Tongue (tissue), 2 donors: ENCODE data around the gene TRIM8. TPM values are rescaled to one million over a fixed set of nuclear protein-coding genes. Genes with fewer than 3 reads are reported as not detected.

Experiments
- DNase-seq: peaks from one replicate; pipeline ENCODE4 v3.0.0-alpha.2; 2015
- total RNA-seq: library from RNA; depleted of rRNA; stranded (reverse); fragments of >200 nt; gene quantifications from one replicate; pipeline ENCODE4 v1.2.3, GENCODE V29; 2014

TRIM8 gene
- total RNA-seq, 1 donor from 2014 or later, result 82.2 TPM

DNA sequence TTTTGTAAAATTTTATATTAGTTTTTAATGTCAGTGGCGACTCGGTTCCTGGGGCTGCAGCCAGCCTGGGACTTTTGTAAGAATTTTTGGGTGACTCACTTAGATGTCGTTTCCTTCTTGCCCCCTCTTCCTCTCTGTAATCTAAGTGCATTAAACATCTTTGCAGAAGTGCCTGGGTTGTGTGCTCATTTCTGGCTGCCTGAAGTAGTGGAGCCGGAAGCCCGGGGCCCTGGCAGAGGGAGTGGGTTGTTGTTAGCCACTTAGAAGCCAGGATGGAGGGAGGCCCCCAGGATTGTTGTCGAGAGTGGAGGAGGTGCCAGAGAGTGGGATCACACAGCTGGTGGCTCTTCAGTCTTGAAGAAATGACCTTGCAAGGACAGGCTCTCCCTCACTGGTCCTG, 11.0 kb upstream of the TRIM8 start:
- DNase-seq, result peak; percentile 56

DNA sequence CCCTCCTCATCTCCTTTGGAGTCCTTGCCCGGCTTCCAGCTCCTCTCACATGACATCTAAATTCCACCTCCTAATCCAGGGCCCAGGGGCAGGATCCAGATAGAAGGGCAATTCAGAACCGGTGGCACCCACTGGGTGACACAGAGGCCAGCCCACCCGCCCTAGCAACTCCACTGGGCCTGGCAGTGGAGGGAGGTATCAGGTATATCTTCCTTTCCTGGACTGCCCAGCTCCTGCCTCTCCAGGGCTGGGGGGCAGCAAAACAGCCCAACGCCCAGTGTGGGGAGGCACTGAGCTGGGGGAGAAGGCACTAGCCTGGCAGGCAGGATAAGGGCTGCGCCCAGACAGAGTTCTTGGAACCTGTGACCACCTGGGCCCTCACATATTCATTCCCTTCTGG, 10.4 kb upstream of the TRIM8 start:
- DNase-seq, result no peak

GRCh38 chr10:102634686-102635085, 9.6 kb upstream of the TRIM8 start:
- DNase-seq, result peak; percentile 62

DNA sequence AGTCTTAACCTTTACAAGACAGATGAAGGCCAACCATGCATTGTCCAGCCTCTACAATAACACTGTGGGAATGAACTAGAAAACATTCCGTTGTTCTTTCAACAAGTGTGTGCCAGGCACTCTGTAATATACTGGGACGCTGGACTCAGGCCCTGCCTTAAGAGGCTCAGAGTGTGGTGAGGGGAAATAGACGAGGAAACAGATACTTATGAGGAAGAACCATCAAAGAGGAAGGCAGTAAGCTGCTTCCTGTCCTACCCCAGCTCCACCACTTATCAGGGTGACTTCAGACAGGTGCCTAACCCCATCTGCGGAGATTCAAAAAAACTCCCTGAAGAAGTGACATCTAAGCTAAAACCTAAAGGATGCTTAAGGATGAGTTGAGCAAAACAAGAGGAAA, 8.9 kb upstream of the TRIM8 start:
- DNase-seq, result no peak

- no peak for DNase-seq
These were observed 4.7 kb upstream of the TRIM8 start for GRCh38 chr10:102639537-102639936.

DNA sequence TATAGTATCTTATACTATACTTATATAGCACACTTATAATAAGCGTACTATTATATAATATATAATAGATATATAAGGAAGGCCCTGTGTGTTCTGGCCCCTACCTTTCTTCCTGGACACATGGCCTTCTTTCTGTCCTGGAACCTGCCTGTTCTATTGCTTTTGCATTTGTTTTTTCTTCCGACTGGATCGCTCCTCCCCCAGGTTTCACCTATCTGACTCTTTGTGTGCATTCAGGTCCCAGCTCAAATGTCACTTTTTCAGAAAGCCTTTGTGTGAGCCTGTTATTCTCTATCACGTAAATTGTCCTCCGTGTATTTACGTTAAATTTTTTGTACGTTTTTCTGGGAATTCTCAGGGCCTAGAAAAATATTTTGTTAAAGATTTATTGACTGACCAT, 2.9 kb upstream of the TRIM8 start:
- no peak for DNase-seq

DNA sequence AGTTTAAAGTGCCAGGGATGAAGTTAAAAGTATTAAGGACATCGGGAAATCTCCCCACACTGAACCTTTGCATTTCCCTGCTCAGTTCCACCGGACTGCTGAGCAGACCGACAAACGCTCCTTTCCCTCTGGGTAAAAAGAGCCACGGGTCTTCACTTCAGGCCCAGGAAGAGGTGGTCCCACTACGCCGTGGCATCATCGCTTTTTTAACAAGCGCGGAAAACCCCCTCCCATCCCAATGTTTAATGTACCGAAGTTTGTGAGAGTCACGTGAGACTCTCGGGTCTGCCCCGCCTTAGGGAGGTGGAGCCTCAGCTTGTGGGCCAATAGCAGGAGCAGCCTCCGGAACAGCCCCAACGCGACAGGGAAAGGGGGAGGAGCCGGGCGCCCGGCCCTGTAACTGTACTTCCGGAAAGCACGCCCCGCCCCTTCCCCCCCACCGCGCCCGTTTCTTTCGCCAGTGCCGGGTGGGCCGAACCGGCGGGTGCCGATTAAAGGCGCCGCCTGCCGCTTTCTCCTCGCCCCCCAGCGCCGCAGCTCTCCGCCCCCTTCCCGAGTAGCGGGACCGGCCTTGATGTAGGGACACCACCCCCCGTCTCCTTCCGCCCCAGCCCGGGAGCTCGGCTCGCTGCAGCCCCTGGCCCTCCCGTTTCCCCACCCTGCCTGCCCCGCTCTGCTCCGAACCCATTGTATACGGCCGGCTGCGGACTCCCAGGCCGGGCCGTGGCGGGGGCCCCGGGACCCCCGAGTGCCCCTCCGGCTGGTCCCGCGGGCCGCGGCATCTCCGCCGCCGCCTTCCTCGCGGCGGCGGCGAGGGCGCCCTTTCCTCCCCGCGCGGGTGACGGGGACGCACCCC, 2.2 kb upstream of the TRIM8 start:
- DNase-seq, result peak; percentile 99

DNA sequence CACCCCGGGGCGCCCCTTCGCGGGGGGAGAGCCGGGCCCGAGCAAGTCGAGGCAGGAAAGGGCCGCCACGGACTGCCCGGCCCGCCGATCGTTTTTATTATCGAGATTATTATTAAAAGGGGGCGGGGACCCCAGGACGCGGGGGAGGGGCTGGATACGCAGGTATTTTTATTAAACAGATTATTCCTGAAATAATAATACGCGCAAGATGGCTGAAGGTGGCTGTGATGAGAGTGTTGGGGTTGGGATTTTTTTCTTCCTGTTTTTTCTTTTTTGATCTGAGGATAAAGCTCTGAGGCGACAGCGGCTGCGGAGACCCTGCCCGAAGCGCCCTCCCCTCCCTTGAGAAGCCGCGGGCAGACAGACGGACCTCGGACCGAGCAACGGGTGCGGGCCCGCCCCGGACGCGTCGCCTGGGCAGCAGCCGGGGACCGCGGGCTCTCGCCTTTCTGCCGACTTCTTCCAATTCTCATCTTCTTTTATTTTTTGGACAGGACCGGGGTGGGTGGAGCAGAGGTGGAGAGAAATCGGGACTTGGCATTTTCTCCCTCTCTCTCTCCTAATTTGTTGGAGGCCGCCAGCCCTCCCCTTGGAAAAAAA, 1.4 kb upstream of the TRIM8 start:
- peak; percentile 91 for DNase-seq

DNA sequence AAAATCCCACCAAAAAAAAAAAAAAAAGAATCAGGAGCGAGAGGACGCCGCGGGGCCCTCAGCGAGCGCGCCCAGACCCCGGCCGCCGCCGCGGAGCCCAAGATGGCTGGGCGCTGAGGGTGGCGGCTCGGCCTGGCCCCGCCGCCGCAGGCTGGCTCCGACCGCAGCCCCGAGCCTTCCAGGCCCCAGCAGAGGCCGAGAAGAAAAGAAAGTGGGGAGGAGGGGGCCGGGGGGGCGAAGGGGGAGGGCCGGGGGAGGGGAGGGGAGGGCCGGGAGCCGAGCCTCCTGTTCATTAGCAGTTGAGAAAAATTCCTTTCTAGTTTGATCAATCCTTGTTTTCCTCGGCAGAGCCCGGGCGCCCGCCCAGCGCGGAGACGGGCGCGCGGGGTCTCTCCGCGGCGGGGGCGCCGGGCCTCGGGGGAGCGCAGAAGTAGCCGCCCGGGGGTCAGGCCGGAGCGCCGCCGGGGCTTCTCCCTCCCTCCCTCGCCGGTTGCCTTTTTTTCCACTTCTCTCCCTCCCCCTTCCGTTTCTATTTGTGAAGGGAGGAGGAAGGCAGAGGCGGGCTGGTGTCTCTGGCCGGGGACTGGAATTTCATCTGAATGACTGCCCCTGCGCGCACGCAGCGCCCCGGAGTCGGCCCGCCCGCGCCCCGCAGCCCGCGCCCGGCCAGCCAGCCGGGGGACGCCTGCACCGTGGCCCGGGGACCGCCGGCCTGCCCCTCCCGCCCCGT, 778 bp upstream of the TRIM8 start:
- DNase-seq, result peak; percentile 87

GRCh38 chr10:102644646-102645387, 538 bp downstream of the TRIM8 start:
- peak; percentile 85 for DNase-seq

DNA sequence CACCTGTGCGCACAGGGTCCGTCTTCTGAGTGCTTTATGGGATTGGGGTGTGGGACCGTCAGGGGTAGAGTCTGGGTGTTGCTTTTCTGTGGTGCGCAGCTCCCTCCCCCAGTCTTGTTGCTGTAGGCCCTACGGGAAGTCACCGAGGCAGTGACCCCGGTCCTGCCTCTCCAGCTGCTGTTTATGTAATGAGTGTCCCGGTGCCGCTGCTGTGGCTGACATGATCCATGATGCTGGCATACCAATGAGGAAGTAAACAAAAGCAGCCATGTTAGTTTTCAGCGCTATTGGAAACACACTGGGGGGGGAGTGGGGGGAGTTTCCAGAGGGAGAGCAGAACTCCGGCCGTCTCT, 1.1 kb downstream of the TRIM8 start:
- DNase-seq, result peak; percentile 80

- peak; percentile 93 for DNase-seq
These were observed 1.7 kb downstream of the TRIM8 start for GRCh38 chr10:102645741-102646609.

- peak; percentile 76 for DNase-seq
These were observed 2.5 kb downstream of the TRIM8 start for GRCh38 chr10:102646610-102647442.

DNA sequence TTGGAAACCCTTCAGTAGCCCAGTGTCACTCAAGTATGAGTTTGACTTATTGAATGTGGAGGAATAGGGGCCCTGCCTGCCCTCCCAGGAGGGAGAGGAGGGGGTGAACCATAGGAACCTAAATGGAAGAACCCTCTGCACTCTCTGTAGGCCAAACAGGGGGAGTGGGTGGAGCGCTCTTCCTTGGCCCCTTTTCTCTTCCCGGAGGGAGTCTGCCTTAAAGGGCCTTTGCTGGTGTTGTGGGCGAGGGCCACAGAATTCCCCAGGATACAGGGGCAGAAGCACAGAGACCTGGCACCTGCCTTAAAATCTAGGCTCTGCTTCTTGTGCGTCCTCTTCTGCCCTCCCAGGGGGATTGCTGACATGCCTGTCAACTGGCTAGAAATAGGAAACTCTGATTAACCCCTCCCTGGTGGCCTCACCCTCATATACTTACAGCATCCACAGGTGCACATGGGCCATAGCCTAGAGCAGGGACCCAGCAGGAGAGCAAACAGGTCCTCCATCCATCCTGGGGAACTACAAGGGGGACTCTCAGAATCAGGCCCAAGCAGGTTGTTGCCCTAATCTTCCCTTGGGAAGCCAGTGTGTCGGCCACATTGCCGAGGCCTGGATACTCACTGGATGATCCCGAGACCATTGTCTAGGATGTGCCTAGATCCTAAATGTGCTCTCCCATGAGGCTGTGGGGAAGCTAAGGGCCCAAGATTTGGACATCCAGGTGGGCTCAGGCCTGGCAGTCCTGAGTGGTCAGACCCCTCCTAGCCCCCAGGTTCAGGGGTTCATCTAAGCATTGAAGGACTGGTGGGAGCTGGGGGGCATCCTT, 3.4 kb downstream of the TRIM8 start:
- DNase-seq, result no peak

DNA sequence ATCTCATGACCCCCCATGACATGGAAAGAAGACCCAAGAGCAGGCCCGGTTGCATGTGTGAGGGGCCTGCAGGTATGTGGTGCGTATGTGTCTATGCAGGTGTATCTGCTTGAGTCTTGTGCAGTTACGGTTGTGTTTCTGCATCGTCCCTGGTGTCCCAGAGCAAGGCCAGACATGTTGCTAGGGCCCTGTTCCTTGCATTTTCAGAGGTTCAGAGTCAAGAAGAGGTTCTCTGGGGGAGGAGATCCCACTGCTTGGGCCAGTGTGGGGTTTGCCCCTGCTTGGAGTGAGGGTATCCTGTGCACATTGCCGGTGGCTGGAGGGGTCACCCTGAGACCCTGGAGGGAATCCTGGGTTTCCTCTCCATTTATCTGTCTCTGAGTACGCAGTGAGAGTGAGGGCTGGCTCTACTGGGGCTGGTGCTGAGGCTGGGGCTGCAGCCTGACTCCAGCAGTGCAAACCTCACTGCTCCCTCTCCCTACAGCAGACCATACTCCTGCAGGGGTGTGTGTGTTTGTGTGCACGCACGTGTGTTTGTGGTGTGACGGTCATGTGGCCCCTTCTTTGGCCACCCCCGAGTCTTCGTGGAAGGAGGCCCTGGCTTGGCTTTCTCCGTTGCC, 4.1 kb downstream of the TRIM8 start:
- DNase-seq, result no peak

DNA sequence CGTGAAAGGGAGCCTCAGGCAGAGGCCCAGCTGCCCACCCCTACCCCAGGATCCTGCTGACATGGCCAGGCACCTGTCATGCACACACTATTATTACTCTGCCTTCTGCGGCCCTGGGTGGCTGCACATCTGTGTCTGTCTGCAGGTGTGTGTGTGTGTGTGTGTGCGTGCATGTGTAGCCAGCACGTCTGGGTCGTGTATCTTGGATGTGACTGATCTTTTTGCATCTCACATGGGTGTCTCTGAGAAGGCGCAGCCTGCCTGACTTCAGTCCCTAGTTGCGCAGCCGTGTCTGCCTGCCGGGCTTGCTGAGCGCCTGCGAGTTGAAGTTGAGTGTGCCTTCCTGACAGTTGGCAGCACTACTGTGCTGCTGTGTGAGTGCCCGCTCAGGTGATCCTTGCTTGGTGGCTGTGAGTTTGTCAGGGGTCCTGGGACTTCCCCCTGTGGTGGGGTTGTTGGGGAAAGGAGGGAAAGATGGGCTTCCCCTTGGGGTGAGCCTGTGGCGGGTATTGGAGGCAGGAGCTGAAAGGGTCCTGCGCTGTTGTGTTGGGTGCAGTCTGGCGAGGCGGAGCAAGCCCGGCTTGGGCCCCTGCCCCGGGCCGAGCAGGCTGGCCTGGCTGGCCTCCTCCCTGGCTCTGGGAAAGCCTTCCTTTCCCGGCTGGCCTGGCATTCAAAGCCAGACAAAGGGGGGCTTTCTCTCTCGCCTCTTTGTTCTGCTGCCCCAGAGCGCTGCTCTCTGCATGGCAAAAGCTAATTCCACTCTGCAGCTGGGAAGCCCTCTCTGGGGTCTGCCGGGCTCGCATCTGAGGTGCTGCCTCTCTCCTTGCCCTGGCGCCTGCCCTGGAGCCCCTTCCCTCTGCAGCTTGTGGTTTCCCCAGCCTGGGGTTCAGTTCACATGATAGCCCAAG, 4.9 kb downstream of the TRIM8 start:
- peak; percentile 41 for DNase-seq

- DNase-seq, result no peak
These were observed 5.7 kb downstream of the TRIM8 start for GRCh38 chr10:102649797-102650654.
